Bone marrow (tissue), 2 donors: ENCODE results near the gene UBE2Q2.
"Not testable (repeated sequence)": the region's sequence is repeated elsewhere in the genome, so short reads cannot be mapped to it uniquely, and the experiment has no call there.

Experiments
- DNase-seq, 2 donors: peaks; one replicate each; lab custom pipeline; 2025; lab: John Stamatoyannopoulos, UW

UBE2Q2 gene

GRCh38 chr15:75864213-75865059 is 21.2 kb downstream of the UBE2Q2 start:
- DNase-seq, result no peak

GRCh38 chr15:75866045-75866444 is 22.8 kb downstream of the UBE2Q2 start:
- DNase-seq, result not testable (repeated sequence)

GRCh38 chr15:75866916-75867315 is 23.7 kb downstream of the UBE2Q2 start:
- DNase-seq, result no peak

- DNase-seq, result peak in 1 of 2 donors; percentile 57
Observed at GRCh38 chr15:75867449-75867848, 24.2 kb downstream of the UBE2Q2 start.

GRCh38 chr15:75868019-75868418 is 24.8 kb downstream of the UBE2Q2 start:
- DNase-seq, result no peak

GRCh38 chr15:75869446-75869845 is 26.2 kb downstream of the UBE2Q2 start:
- no peak for DNase-seq

GRCh38 chr15:75871589-75871988 is 28.3 kb downstream of the UBE2Q2 start:
- DNase-seq, result not testable (repeated sequence)

GRCh38 chr15:75872403-75872990 is 29.2 kb downstream of the UBE2Q2 start:
- no peak for DNase-seq

- no peak for DNase-seq
Observed at GRCh38 chr15:75884041-75884440, 40.8 kb downstream of the UBE2Q2 start.

- no peak for DNase-seq
Observed at GRCh38 chr15:75887178-75887577, 43.9 kb downstream of the UBE2Q2 start.

- DNase-seq, result peak in 1 of 2 donors; percentile 91
Observed at GRCh38 chr15:75891895-75892294, 48.6 kb downstream of the UBE2Q2 start.

GRCh38 chr15:75895731-75896130 is 52.5 kb downstream of the UBE2Q2 start:
- no peak for DNase-seq

GRCh38 chr15:75900577-75900976 is 57.3 kb downstream of the UBE2Q2 start:
- no peak for DNase-seq

GRCh38 chr15:75902129-75902557 is 58.9 kb downstream of the UBE2Q2 start:
- DNase-seq, result peak in 1 of 2 donors; percentile 20

- peak; percentile 53 to 68 for DNase-seq
Observed at GRCh38 chr15:75903331-75904239, 60.3 kb downstream of the UBE2Q2 start, which contains the start of gene FBXO22. Gene FBXO22, plus strand, starts transcription at chr15:75903878. Its CDS starts 86 bp downstream, at chr15:75903964.

- DNase-seq, result no peak
Observed at GRCh38 chr15:75905231-75905630, 62.0 kb downstream of the UBE2Q2 start.

- not testable (repeated sequence) for DNase-seq
Observed at GRCh38 chr15:75910355-75910754, 67.1 kb downstream of the UBE2Q2 start.

GRCh38 chr15:75916978-75917377 is 73.7 kb downstream of the UBE2Q2 start:
- no peak for DNase-seq

GRCh38 chr15:75918135-75918534 is 74.9 kb downstream of the UBE2Q2 start:
- DNase-seq, result no peak

GRCh38 chr15:75920079-75920478 is 76.8 kb downstream of the UBE2Q2 start:
- DNase-seq, result no peak

- peak in 1 of 2 donors; percentile 49 for DNase-seq
Observed at GRCh38 chr15:75921732-75922703, 78.8 kb downstream of the UBE2Q2 start.
